K562 (cell line): Measurements from ENCODE around the gene GNAI3. TPM values are rescaled to one million over a fixed set of nuclear protein-coding genes. Genes with fewer than 3 reads are reported as not detected.
A peak's percentile ranks its signal among the peaks of the same experiment; 100 is the strongest.

ENCODE experiments used
- CBX3 ChIP-seq, 2 experiments: IDR thresholded peaks; 1 replicate in 1 of 2; 2 replicates in 1 of 2; pipeline ENCODE4 v1.6.1; 2012; ENCODE audit warnings: inconsistent platforms in 2 of 2, low read length in 2 of 2, borderline replicate concordance in 1 of 2, control low read depth in 1 of 2
- CTBP1 ChIP-seq: fragments of 450-650 bp; IDR thresholded peaks from 2 replicates; pipeline ENCODE4 v1.6.1; 2016; ENCODE audit warnings: borderline replicate concordance
- DACH1 ChIP-seq: fragments of 450-650 bp; IDR thresholded peaks from 2 replicates; pipeline ENCODE4 v1.6.1; 2018; ENCODE audit not compliant: partially characterized antibody
- DMBX1 ChIP-seq: fragments of 250-450 bp; sonication (Bioruptor Pico); IDR thresholded peaks from 2 replicates; pipeline ENCODE4 v1.8.0; 2022; ENCODE audit warnings: inconsistent platforms, mild to moderate bottlenecking, moderate library complexity, borderline replicate concordance
- HDGF ChIP-seq: fragments of 450-650 bp; IDR thresholded peaks from 2 replicates; pipeline ENCODE4 v1.6.1; 2016
- IFI16 ChIP-seq: fragments of 250-450 bp; sonication (Bioruptor Pico); IDR thresholded peaks from 2 replicates; pipeline ENCODE4 v2.1.2; 2022; ENCODE audit warnings: mild to moderate bottlenecking, inconsistent platforms
- KAT8 ChIP-seq: fragments of 450-650 bp; IDR thresholded peaks from 2 replicates; pipeline ENCODE4 v1.6.1; 2016; ENCODE audit warnings: low read depth, mild to moderate bottlenecking
- KDM5B ChIP-seq: fragments of 200-600 bp; sonication (generic); IDR thresholded peaks from 2 replicates; pipeline ENCODE4 v1.6.1; 2012; ENCODE audit warnings: low read depth, mild to moderate bottlenecking, moderate library complexity, low read length, control low read depth, inconsistent platforms; ENCODE audit not compliant: insufficient replicate concordance
- MCM7 ChIP-seq, 2 experiments: fragments of 450-650 bp; IDR thresholded peaks; 2 replicates each; pipeline ENCODE4 v1.6.1; 2016 to 2018
- NELFE ChIP-seq: IDR thresholded peaks from 2 replicates; pipeline ENCODE4 v1.6.1; 2011; ENCODE audit warnings: mild to moderate bottlenecking; ENCODE audit not compliant: insufficient read depth, insufficient read length
- PHB ChIP-seq: fragments of 250-450 bp; sonication (Bioruptor Pico); IDR thresholded peaks from 2 replicates; pipeline ENCODE4 v1.5.0; 2021
- PHF21A ChIP-seq: fragments of 450-650 bp; IDR thresholded peaks from 2 replicates; pipeline ENCODE4 v1.6.1; 2017; ENCODE audit warnings: low read depth, borderline replicate concordance
- SIRT6 ChIP-seq: IDR thresholded peaks from one replicate; pipeline ENCODE4 v1.6.1; 2012; ENCODE audit warnings: low read depth, mild to moderate bottlenecking, control low read depth, inconsistent platforms, low read length, moderate library complexity
- SNIP1 ChIP-seq: fragments of 450-650 bp; IDR thresholded peaks from 2 replicates; pipeline ENCODE4 v1.7.1; 2017; ENCODE audit warnings: low read depth, mild to moderate bottlenecking
- SUPT5H ChIP-seq: fragments of 450-650 bp; IDR thresholded peaks from 2 replicates; pipeline ENCODE4 v1.6.1; 2016
- TAF15 ChIP-seq: fragments of 200-400 bp; formaldehyde crosslinking; IDR thresholded peaks from 2 replicates; pipeline ENCODE4 v1.6.1; 2017; ENCODE audit warnings: mild to moderate bottlenecking, low read depth, low read length, moderate library complexity
- TBL1XR1 ChIP-seq, 2 experiments: IDR thresholded peaks; 2 replicates each; pipeline ENCODE4 v1.6.1; 2012; ENCODE audit warnings: improper control_type of control experiment in 2 of 2, low read length in 2 of 2, mild to moderate bottlenecking in 1 of 2
- TRIM25 ChIP-seq: fragments of 450-650 bp; IDR thresholded peaks from 2 replicates; pipeline ENCODE4 v1.7.0; 2016; ENCODE audit warnings: borderline replicate concordance
- ZBTB5 ChIP-seq: fragments of 450-650 bp; IDR thresholded peaks from 2 replicates; pipeline ENCODE4 v1.6.1; 2017; ENCODE audit warnings: antibody characterized with exemption
- ZHX1 ChIP-seq: fragments of 150-350 bp; conservative IDR thresholded peaks from 2 replicates; pipeline ENCODE4 v1.6.1; 2014; ENCODE audit warnings: low read length
- ZNF584 ChIP-seq: fragments of 200-800 bp; sonication (Bioruptor generic); IDR thresholded peaks from 2 replicates; pipeline ENCODE4 v1.6.1; 2016; ENCODE audit warnings: low read depth, mild to moderate bottlenecking, missing genetic modification characterization, missing compliant biosample characterization
- ZSCAN29 ChIP-seq: fragments of 450-650 bp; IDR thresholded peaks from 2 replicates; pipeline ENCODE4 v1.6.1; 2017
- polyA plus RNA-seq, 8 experiments: library from polyadenylated mRNA; depleted of rRNA in 4 of 8; stranded (reverse) in 5 of 8; unstranded in 3 of 8; fragments of >200 nt; fragmentation: Nextera tagmentation in 2 of 8; fragmentation: Illumina TruSeq in 1 of 8; extraction: Ambion mirVana in 2 of 8; extraction: Trizol in 1 of 8; gene quantifications; 2 replicates each; pipeline versions ENCODE4 v1.2.1 to v1.2.3, GENCODE V29; 2011 to 2014; ENCODE audit warnings: inconsistent platforms in 1 of 8, missing spikeins in 1 of 8
- total RNA-seq, 7 experiments: library from RNA; depleted of rRNA in 6 of 7; stranded (reverse); fragments of >200 nt in 6 of 7; fragmentation: Illumina TruSeq in 2 of 7; extraction: Trizol in 2 of 7; gene quantifications; 2 replicates each; pipeline versions ENCODE4 v1.2.1 to v1.2.3, GENCODE V29; 2011 to 2021; ENCODE audit warnings: low replicate concordance in 1 of 7

Gene GNAI3
- total and polyA plus RNA-seq, 9 of the 15 experiments (the other 6 are each of a cell fraction or from before 2014, with no cell fraction given) = 6.3 to 13.2 (median 8.9) TPM

- TF ChIP-seq ZHX1 (no peak), IFI16 (CRISPR knock-in tag) (no peak), PHB (CRISPR knock-in tag) (peak; percentile 87; the same call in 1 of the 2 replicates), SIRT6 (no peak), TRIM25 (peak; percentile 77; the same call in 1 of the 2 replicates), DMBX1 (CRISPR knock-in tag) (no peak), ZNF584 (CRISPR knock-in tag) (no peak), TBL1XR1 (IDR thresholded peaks at IDR 0.05; ENCODE audit: low read length in 2 of 2) (peak in 1 of 2 experiments; percentile 67; a peak in 1 of 4 replicates), HDGF (no peak), KDM5B (peak; percentile 99), TAF15 (no peak), SNIP1 (no peak), NELFE (peak; percentile 67), SUPT5H (peak; percentile 98), DACH1 (no peak), ZSCAN29 (no peak), CBX3 (IDR thresholded peaks at IDR 0.05; ENCODE audit: borderline replicate concordance in 1 of 2, low read length in 2 of 2) (peak in 1 of 2 experiments; percentile 65; a peak in 1 of 3 replicates), MCM7 (IDR thresholded peaks at IDR 0.05) (no peak), KAT8 (no peak), ZBTB5 (no peak), CTBP1 (no peak; the same call in 1 of the 2 replicates), PHF21A (no peak)
These were observed at the start of gene GNAI3 (continued) for GRCh38 chr1:109548321-109549267.
